GM12878 (cell line): ENCODE data around the gene SYNPO2L. TPM values are rescaled to one million over a fixed set of nuclear protein-coding genes. Genes with fewer than 3 reads are reported as not detected.
A peak's percentile ranks its signal among the peaks of the same experiment; 100 is the strongest.

Experiments
- ATAC-seq: fragments of 200-7000 bp; cut with Tn5 transposase; 3 replicates; pipeline ENCODE4 v1.9.1; 2020; ENCODE audit warnings: mild to moderate bottlenecking, moderate library complexity
- BruUV-seq: library from RNA; stranded (reverse); fragments of 400-500 nt; replicated peaks from 2 replicates; lab custom pipeline; 2021; lab: Mats Ljungman, UMichigan
- CTCF ChIA-PET: fragments of 300-600 bp; sonication (Branson Sonifier 250); formaldehyde crosslinking; extraction: SDS; loops from one replicate; lab custom pipeline; 2021; ENCODE audit warnings: inconsistent platforms; lab: Yijun Ruan, JAX
- POLR2A ChIA-PET: fragments of 350-600 bp; formaldehyde crosslinking; extraction: SDS; loops from one replicate; lab custom pipeline; 2021; ENCODE audit warnings: inconsistent platforms; lab: Charles Lee
- RAD21 ChIA-PET: fragments of 300-600 bp; sonication (Branson Sonifier 250); formaldehyde crosslinking; loops from one replicate; lab custom pipeline; 2023; ENCODE audit warnings: antibody characterized with exemption; ENCODE audit not compliant: unreplicated experiment; lab: Charles Lee
- SMC1A ChIA-PET: fragments of 300-600 bp; sonication (Branson Sonifier 250); formaldehyde crosslinking; loops from one replicate; lab custom pipeline; 2023; ENCODE audit not compliant: unreplicated experiment, uncharacterized antibody; lab: Charles Lee
- DNase-seq: peaks from one replicate; pipeline ENCODE4 v3.0.0-alpha.2; 2011; ENCODE audit warnings: low read depth, low spot score
- FAIRE-seq: peaks from 3 replicates; lab custom pipeline; 2011; peaks lifted over from hg19 to GRCh38; lab: Jason Lieb, UNC
- H2AFZ ChIP-seq: 2 replicates; pipeline ENCODE4 v1.6.0; 2011; ENCODE audit warnings: low read depth, low read length, control low read depth; ENCODE audit not compliant: control insufficient read depth
- H3K27ac ChIP-seq: 2 replicates; pipeline ENCODE4 v1.5.1; 2011; ENCODE audit warnings: control low read depth; ENCODE audit not compliant: control insufficient read depth, insufficient read depth
- H3K27me3 ChIP-seq, 2 experiments: replicated peaks in 1 of 2; 2 replicates each; pipeline versions ENCODE4 v1.6.0 to v1.6.1; 2011; ENCODE audit warnings: low read length in 1 of 2; ENCODE audit not compliant: control insufficient read depth in 2 of 2, insufficient read depth in 2 of 2
- H3K36me3 ChIP-seq, 2 experiments: 2 replicates each; pipeline ENCODE4 v1.5.1; 2011; ENCODE audit warnings: low read length in 1 of 2; ENCODE audit not compliant: control insufficient read depth in 2 of 2, insufficient read depth in 2 of 2
- H3K4me1 ChIP-seq: 2 replicates; pipeline ENCODE4 v1.6.1; 2011; ENCODE audit warnings: mild to moderate bottlenecking, low read length, moderate library complexity, mixed read lengths; ENCODE audit not compliant: control insufficient read depth, insufficient read depth
- H3K4me2 ChIP-seq: 2 replicates; pipeline ENCODE4 v1.6.0; 2011; ENCODE audit warnings: control low read depth; ENCODE audit not compliant: control insufficient read depth, insufficient read depth
- H3K4me3 ChIP-seq: fragments of 200-600 bp; sonication (generic); 2 replicates; pipeline ENCODE4 v1.5.1; 2016
- H3K79me2 ChIP-seq: 2 replicates; pipeline ENCODE4 v1.6.0; 2011; ENCODE audit warnings: low read length; ENCODE audit not compliant: control insufficient read depth, insufficient read depth
- H3K9ac ChIP-seq: 2 replicates; pipeline ENCODE4 v1.8.0; 2011; ENCODE audit warnings: low read length, control low read depth, mixed read lengths; ENCODE audit not compliant: control insufficient read depth, insufficient read depth
- H3K9me3 ChIP-seq: replicated peaks from 3 replicates; pipeline ENCODE4 v1.5.1; 2011; ENCODE audit warnings: mild to moderate bottlenecking, low read length; ENCODE audit not compliant: control insufficient read depth, insufficient read depth
- H4K20me1 ChIP-seq: 2 replicates; pipeline ENCODE4 v1.6.0; 2011; ENCODE audit not compliant: control insufficient read depth, insufficient read depth
- ATF7 ChIP-seq: fragments of 450-650 bp; IDR thresholded peaks from 2 replicates; pipeline ENCODE4 v1.6.1; 2016; ENCODE audit warnings: low read depth, mild to moderate bottlenecking
- BHLHE40 ChIP-seq, 2 experiments: fragments of 450-650 bp in 1 of 2; IDR thresholded peaks; 2 replicates each; pipeline ENCODE4 v1.6.1; 2011 to 2017; ENCODE audit warnings: low read depth in 2 of 2, borderline replicate concordance in 1 of 2, improper control_type of control experiment in 1 of 2, low read length in 1 of 2, mild to moderate bottlenecking in 1 of 2
- CEBPB ChIP-seq, 2 experiments: fragments of 150-350 bp in 1 of 2; IDR thresholded peaks; 2 replicates each; pipeline ENCODE4 v1.6.1; 2012 to 2014; ENCODE audit warnings: low read depth in 2 of 2, low read length in 2 of 2, borderline replicate concordance in 1 of 2, inconsistent platforms in 1 of 2
- CHD2 ChIP-seq: IDR thresholded peaks from 2 replicates; pipeline ENCODE4 v1.6.1; 2011; ENCODE audit warnings: low read depth, low read length, improper control_type of control experiment, borderline replicate concordance
- EED ChIP-seq: sonication (generic); IDR thresholded peaks from 2 replicates; pipeline ENCODE4 v1.6.1; 2016; ENCODE audit warnings: antibody characterized with exemption, low read depth
- EGR1 ChIP-seq, 2 experiments: IDR thresholded peaks; 1 replicate in 1 of 2; 2 replicates in 1 of 2; pipeline ENCODE4 v1.6.1; 2011 to 2012; ENCODE audit warnings: low read depth in 2 of 2, low read length in 2 of 2, borderline replicate concordance in 1 of 2, mild to moderate bottlenecking in 1 of 2, moderate library complexity in 1 of 2
- ESRRA ChIP-seq: IDR thresholded peaks from 2 replicates; pipeline ENCODE4 v1.6.1; 2012; ENCODE audit warnings: mild to moderate bottlenecking, low read length, improper control_type of control experiment
- HDAC6 ChIP-seq: fragments of 200-600 bp; sonication (generic); IDR thresholded peaks from one replicate; pipeline ENCODE4 v1.8.0; 2017; ENCODE audit warnings: antibody characterized with exemption; ENCODE audit not compliant: unreplicated experiment
- KAT2A ChIP-seq: conservative IDR thresholded peaks from 2 replicates; pipeline ENCODE4 v1.6.1; 2011; ENCODE audit warnings: low read depth, low read length; ENCODE audit not compliant: control insufficient read depth
- NBN ChIP-seq: fragments of 450-650 bp; IDR thresholded peaks from 2 replicates; pipeline ENCODE4 v1.6.1; 2016
- NFIC ChIP-seq: IDR thresholded peaks from 2 replicates; pipeline ENCODE4 v1.6.1; 2012; ENCODE audit warnings: low read depth, mild to moderate bottlenecking, inconsistent platforms, low read length, moderate library complexity
- RAD51 ChIP-seq: fragments of 450-650 bp; IDR thresholded peaks from 2 replicates; pipeline ENCODE4 v1.6.1; 2016; ENCODE audit warnings: moderate library complexity, mild to moderate bottlenecking, inconsistent platforms
- STAT3 ChIP-seq: IDR thresholded peaks from 2 replicates; pipeline ENCODE4 v1.6.1; 2011; ENCODE audit warnings: low read depth, low read length, improper control_type of control experiment
- ZNF622 ChIP-seq: fragments of 450-650 bp; IDR thresholded peaks from 2 replicates; pipeline ENCODE4 v1.6.1; 2017; ENCODE audit warnings: mild to moderate bottlenecking, inconsistent platforms
- WGBS: methylation state at CpG from one replicate; pipeline ENCODE4 v1.1.6; 2016; ENCODE audit warnings: low lambda C conversion rate; ENCODE audit not compliant: insufficient replicate concordance, insufficient coverage; ENCODE audit errors: missing lambda C conversion rate; 5-methylcytosine and 5-hydroxymethylcytosine counted together
- in situ Hi-C: fragments of 300-500 bp; cut with MboI; formaldehyde crosslinking; loops from 9 replicates; pipeline ENCODE4 v1.14.3; 2018; ENCODE audit warnings: mixed read lengths
- intact Hi-C: fragments of 100-400 bp; cut with micrococcal nuclease; formaldehyde crosslinking; loops from one replicate; pipeline ENCODE4 v1.14.2; 2022; ENCODE audit not compliant: unreplicated experiment
- polyA plus RNA-seq, 11 experiments: library from polyadenylated mRNA; depleted of rRNA in 4 of 11; unstranded in 6 of 11; stranded (reverse) in 5 of 11; fragments of >200 nt; fragmentation: Nextera tagmentation in 4 of 11; fragmentation: Illumina TruSeq in 1 of 11; extraction: Ambion mirVana in 4 of 11; extraction: Trizol in 1 of 11; gene quantifications; 1 replicate in 1 of 11; 2 replicates in 10 of 11; pipeline versions ENCODE4 v1.2.1 to v1.2.3, GENCODE V29; 2011 to 2016; ENCODE audit warnings: inconsistent platforms in 2 of 11, missing spikeins in 2 of 11, low read depth in 1 of 11
- total RNA-seq, 4 experiments: library from RNA; depleted of rRNA in 3 of 4; stranded (reverse); fragments of >200 nt in 3 of 4; fragmentation: Illumina TruSeq in 1 of 4; extraction: Trizol in 1 of 4; gene quantifications; 2 replicates each; pipeline versions ENCODE4 v1.2.1 to v1.2.3, GENCODE V29; 2013 to 2021
- TF ChIP-seq, protein P1 (sequence below): fragments of 450-650 bp; conservative IDR thresholded peaks from 2 replicates; pipeline ENCODE4 v1.6.1; 2017; ENCODE audit warnings: mild to moderate bottlenecking, moderate library complexity
- TF ChIP-seq, protein P2 (sequence below): IDR thresholded peaks from 2 replicates; pipeline ENCODE4 v1.6.1; 2012; ENCODE audit warnings: mild to moderate bottlenecking, low read depth, low read length

SYNPO2L gene
- total and polyA plus RNA-seq, 10 of the 15 experiments (the other 5 are each of a cell fraction or from before 2014, with no cell fraction given), result 0.01 to 2.3 (median 0.59) TPM

DNA sequence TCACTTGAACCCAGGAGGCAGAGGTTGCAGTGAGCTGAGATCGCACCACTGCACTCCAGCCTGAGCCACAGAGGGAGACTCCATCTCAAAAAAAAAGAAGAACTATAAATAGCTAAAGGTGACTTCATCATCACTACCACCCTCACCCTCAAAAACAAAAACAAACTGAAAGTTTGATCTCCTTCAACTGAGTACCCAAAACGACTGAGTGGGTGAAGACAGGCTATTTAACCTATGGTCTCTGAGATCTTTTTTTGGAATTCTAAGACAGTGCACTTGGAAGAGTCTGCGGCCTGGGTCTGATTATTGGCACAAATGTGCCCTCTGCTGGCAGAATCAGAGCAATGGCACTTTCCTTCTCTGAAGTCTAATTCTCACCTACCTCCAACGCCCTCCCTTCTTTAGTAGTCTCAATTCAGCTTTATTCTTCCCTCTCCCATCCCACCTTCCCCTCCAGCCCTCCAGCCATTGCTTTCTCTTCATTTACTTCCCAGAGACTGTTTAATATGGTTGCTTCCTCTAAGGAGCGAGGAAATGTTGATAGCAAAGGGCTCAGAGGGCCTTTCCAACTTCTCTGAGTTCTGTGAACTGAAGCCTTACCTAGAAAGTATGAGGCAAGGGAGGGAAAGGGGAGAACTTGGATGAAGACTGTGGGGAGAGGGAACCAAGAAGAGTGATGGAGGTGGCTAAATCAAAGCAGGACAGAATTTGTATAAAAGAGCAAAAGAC lies 11.7 kb downstream of the SYNPO2L start (continued):
- peak; percentile 97 for TF ChIP-seq ATF7
- peak; percentile 17; the same call in 1 of the 2 replicates for TF ChIP-seq EED
- no peak for TF ChIP-seq KAT2A
- no peak for TF ChIP-seq BHLHE40 (IDR thresholded peaks at IDR 0.05; ENCODE audit: borderline replicate concordance in 1 of 2, low read depth in 2 of 2, low read length in 1 of 2)
- TF ChIP-seq, all 136 proteins: peak for 18

DNA sequence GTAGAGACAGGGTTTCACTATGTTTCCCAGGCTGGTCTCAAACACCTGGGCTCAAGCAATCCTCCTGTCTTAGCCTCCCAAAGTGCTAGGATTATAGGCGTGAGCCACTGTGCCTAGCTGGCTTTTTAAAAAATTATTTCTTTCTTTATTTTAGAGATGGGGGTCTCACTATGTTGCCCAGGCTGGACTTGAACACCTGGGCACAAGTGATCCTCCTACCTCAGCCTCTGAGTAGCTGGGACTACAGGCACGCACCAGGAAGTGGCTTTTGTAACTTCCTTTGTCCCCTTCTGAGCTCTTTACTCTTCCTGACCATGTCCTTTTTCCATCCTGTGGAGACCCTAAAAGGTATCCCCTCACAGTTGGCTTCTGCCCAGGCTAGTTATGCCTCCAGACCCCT lies 12.5 kb downstream of the SYNPO2L start:
- intact Hi-C loops, result no loop called here
- FAIRE-seq (no peak), ATAC-seq (peak; percentile 7; the same call in 1 of the 3 replicates), DNase-seq (no peak)
- BruUV-seq, result no TSS peak
- Histone ChIP-seq H3K27me3 (no peaks in the 10 kb centered on the region), H3K4me2 (no peak overlapping the region), H3K4me1 (peaks cover 18% of the 10 kb centered on the region), H3K4me3 (no peak overlapping the region), H3K36me3 (no peaks in the 10 kb centered on the region), H3K9me3 (no peaks in the 10 kb centered on the region), H3K9ac (no peak overlapping the region), H2AFZ (peak overlapping the region; percentile 82), H3K79me2 (no peaks in the 10 kb centered on the region), H3K27ac (no peak overlapping the region), H4K20me1 (no peaks in the 10 kb centered on the region)
- POLR2A ChIA-PET, result interaction anchor here (0.6 to 1.1 kb wide), 5 partner anchors 16 to 135 kb away, joined by 3 to 5 read pairs (median 4); no protein-coding TSS in a partner anchor
- 3% methylated on average over 2 of the region's 2 CpGs for WGBS
- RAD21 ChIA-PET, result interaction anchor here (0.7 to 5.4 kb wide), 20 partner anchors 10 to 546 kb away, joined by 3 to 96 read pairs (median 4); partner anchors contain the start of genes P4HA1, PPP3CB and SYNPO2L
- CTCF ChIA-PET, result interaction anchor here (0.7 to 5.2 kb wide), 45 partner anchors 8 to 473 kb away, joined by 3 to 163 read pairs (median 5); partner anchors contain the start of genes CFAP70 and USP54
- in situ Hi-C loops, result loop anchor here (5.0 kb wide), 2 partner anchors 111 to 386 kb away; no protein-coding TSS in a partner anchor
- SMC1A ChIA-PET, result interaction anchor here (0.6 to 5.6 kb wide), 29 partner anchors 8 to 392 kb away, joined by 3 to 134 read pairs (median 4); partner anchors contain the start of gene SYNPO2L
- TF ChIP-seq CHD2 (no peak), STAT3 (no peak), EGR1 (IDR thresholded peaks at IDR 0.05; ENCODE audit: borderline replicate concordance in 1 of 2, low read depth in 2 of 2, low read length in 2 of 2) (no peak), HDAC6 (no peak), CEBPB (IDR thresholded peaks at IDR 0.05; ENCODE audit: borderline replicate concordance in 1 of 2, low read depth in 2 of 2, low read length in 2 of 2) (no peak), NFIC (no peak), ZNF622 (no peak), NBN (no peak), RAD51 (no peak), BHLHE40 (IDR thresholded peaks at IDR 0.05; ENCODE audit: borderline replicate concordance in 1 of 2, low read depth in 2 of 2, low read length in 1 of 2) (no peak), ESRRA (no peak)
- TF ChIP-seq, protein P1, sequence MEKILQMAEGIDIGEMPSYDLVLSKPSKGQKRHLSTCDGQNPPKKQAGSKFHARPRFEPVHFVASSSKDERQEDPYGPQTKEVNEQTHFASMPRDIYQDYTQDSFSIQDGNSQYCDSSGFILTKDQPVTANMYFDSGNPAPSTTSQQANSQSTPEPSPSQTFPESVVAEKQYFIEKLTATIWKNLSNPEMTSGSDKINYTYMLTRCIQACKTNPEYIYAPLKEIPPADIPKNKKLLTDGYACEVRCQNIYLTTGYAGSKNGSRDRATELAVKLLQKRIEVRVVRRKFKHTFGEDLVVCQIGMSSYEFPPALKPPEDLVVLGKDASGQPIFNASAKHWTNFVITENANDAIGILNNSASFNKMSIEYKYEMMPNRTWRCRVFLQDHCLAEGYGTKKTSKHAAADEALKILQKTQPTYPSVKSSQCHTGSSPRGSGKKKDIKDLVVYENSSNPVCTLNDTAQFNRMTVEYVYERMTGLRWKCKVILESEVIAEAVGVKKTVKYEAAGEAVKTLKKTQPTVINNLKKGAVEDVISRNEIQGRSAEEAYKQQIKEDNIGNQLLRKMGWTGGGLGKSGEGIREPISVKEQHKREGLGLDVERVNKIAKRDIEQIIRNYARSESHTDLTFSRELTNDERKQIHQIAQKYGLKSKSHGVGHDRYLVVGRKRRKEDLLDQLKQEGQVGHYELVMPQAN, result no peak
- TF ChIP-seq, protein P2, sequence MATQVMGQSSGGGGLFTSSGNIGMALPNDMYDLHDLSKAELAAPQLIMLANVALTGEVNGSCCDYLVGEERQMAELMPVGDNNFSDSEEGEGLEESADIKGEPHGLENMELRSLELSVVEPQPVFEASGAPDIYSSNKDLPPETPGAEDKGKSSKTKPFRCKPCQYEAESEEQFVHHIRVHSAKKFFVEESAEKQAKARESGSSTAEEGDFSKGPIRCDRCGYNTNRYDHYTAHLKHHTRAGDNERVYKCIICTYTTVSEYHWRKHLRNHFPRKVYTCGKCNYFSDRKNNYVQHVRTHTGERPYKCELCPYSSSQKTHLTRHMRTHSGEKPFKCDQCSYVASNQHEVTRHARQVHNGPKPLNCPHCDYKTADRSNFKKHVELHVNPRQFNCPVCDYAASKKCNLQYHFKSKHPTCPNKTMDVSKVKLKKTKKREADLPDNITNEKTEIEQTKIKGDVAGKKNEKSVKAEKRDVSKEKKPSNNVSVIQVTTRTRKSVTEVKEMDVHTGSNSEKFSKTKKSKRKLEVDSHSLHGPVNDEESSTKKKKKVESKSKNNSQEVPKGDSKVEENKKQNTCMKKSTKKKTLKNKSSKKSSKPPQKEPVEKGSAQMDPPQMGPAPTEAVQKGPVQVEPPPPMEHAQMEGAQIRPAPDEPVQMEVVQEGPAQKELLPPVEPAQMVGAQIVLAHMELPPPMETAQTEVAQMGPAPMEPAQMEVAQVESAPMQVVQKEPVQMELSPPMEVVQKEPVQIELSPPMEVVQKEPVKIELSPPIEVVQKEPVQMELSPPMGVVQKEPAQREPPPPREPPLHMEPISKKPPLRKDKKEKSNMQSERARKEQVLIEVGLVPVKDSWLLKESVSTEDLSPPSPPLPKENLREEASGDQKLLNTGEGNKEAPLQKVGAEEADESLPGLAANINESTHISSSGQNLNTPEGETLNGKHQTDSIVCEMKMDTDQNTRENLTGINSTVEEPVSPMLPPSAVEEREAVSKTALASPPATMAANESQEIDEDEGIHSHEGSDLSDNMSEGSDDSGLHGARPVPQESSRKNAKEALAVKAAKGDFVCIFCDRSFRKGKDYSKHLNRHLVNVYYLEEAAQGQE, result no peak
